Heart left ventricle (tissue), 16 donors: ENCODE measurements around the gene SLC35D1. TPM values are rescaled to one million over a fixed set of nuclear protein-coding genes. Genes with fewer than 3 reads are reported as not detected.

Experiments
- ATAC-seq, 4 donors: fragments of 200-7000 bp; cut with Tn5 transposase; one replicate each; pipeline ENCODE4 v1.9.1; 2020 to 2022; ENCODE audit warnings: moderate library complexity in 4 of 4, mild to moderate bottlenecking in 3 of 4, moderate number of reproducible peaks in 1 of 4
- DNase-seq, 5 donors: peaks; one replicate each; pipeline ENCODE4 v3.0.0-alpha.2; 2020
- H3K27ac ChIP-seq, 12 donors: fragments of 200-600 bp; sonication (generic) in 4 of 12; one replicate each; pipeline versions ENCODE4 v1.5.0 to v1.8.0; 2016 to 2022; ENCODE audit warnings: mild to moderate bottlenecking in 2 of 12
- H3K27me3 ChIP-seq, 9 donors: fragments of 200-600 bp; sonication (generic) in 2 of 9; one replicate each; pipeline versions ENCODE4 v1.5.1 to v1.8.0; 2016 to 2022; ENCODE audit warnings: mild to moderate bottlenecking in 3 of 9
- H3K36me3 ChIP-seq, 9 donors: fragments of 200-600 bp; sonication (generic) in 2 of 9; one replicate each; pipeline versions ENCODE4 v1.5.0 to v1.8.0; 2018 to 2022; ENCODE audit warnings: mild to moderate bottlenecking in 2 of 9
- H3K4me1 ChIP-seq, 12 donors: fragments of 200-600 bp; sonication (generic) in 4 of 12; one replicate each; pipeline versions ENCODE4 v1.5.0 to v1.8.0; 2016 to 2022; ENCODE audit warnings: mild to moderate bottlenecking in 3 of 12
- H3K4me3 ChIP-seq, 12 donors: fragments of 200-600 bp; sonication (generic) in 4 of 12; one replicate each; pipeline versions ENCODE4 v1.5.0 to v1.8.0; 2017 to 2022; ENCODE audit warnings: mild to moderate bottlenecking in 9 of 12, moderate library complexity in 4 of 12
- H3K9me3 ChIP-seq, 12 donors: fragments of 200-600 bp; sonication (generic) in 4 of 12; one replicate each; pipeline versions ENCODE4 v1.5.0 to v1.8.0; 2016 to 2022; ENCODE audit warnings: mild to moderate bottlenecking in 1 of 12
- POLR2A ChIP-seq, 2 donors: fragments of 450-650 bp; IDR thresholded peaks; one replicate each; pipeline ENCODE4 v1.6.1; 2017; ENCODE audit warnings: antibody characterized with exemption in 2 of 2, mild to moderate bottlenecking in 2 of 2, moderate library complexity in 2 of 2
- WGBS, 4 donors: extraction: QIAGEN DNeasy Blood & Tissue Kit in 2 of 4; methylation state at CpG; one replicate each; pipeline versions ENCODE4 v1.1.5 to v1.1.7; 2013 to 2018; 5-methylcytosine and 5-hydroxymethylcytosine counted together
- intact Hi-C, 10 donors: fragments of 100-400 bp; cut with DNase I; formaldehyde crosslinking; loops; one replicate each; pipeline versions ENCODE4 v1.11.1 to v1.14.2; 2022
- polyA plus RNA-seq, 2 donors: library from polyadenylated mRNA; stranded (reverse); fragments of 200-250 nt; gene quantifications; one replicate each; pipeline ENCODE4 v1.2.3, GENCODE V29; 2013
- total RNA-seq, 9 donors: library from RNA; depleted of rRNA in 2 of 9; stranded (reverse); fragments of >200 nt in 2 of 9; fragmentation: NEBNext Ultra II Directional in 3 of 9; extraction: Animal tissue kit (Norgen Biotek cat#: 25700) in 3 of 9; gene quantifications; one replicate each; pipeline versions ENCODE4 v1.1.0 to v1.2.4, GENCODE V29; 2016 to 2023
- TF ChIP-seq, protein P1 (sequence below), 12 donors: fragments of 200-600 bp; sonication (generic) in 4 of 12; IDR thresholded peaks; one replicate each; pipeline versions ENCODE4 v1.5.0 to v1.8.0; 2018 to 2022; ENCODE audit warnings: antibody characterized with exemption in 12 of 12, mild to moderate bottlenecking in 5 of 12
- donor health status: ischemic (EF 13 %, LVEDD 7.1; RV severe dilation, severe dysfunction).
- donor health status: healthy with polysubstance abuse.
- donor health status: DM: no; HTN: yes; CAD: no.
- donor health status: DM: no; HTN: no; CAD: no.
- donor health status: ischemic (EF 25% LVEDD 6.9; RV normal size, moderate dysfunction).
- donor health status: ischemic (EF 25% LVEDD 5.7; RV mildly dilated, moderate dysfunction).
- donor health status: healthy.
- donor health status: DM: yes; HTN: yes; CAD: no.
- donor health status: ischemic (EF 35%, LVEDD 5.7; RV mildly dilated, moderate dysfunction).
- donor health status: nonischemic (EF 11% LVEDD 7.7; RV severe dilation, severe dysfunction).
- donor health status: DM: yes; HTN: yes; CAD: no.
- donor health status: PGD.
- donor health status: ischemic (EF 29% LVEDD 5.4; RV normal size, mild dysfunction).
- donor health status: nonischemic (EF 23%, LVEDD 6.1; RV moderate dilation, normal function).

SLC35D1 gene
- total and polyA plus RNA-seq, 11 donors = 1.8 to 6.8 (median 3.7) TPM

DNA sequence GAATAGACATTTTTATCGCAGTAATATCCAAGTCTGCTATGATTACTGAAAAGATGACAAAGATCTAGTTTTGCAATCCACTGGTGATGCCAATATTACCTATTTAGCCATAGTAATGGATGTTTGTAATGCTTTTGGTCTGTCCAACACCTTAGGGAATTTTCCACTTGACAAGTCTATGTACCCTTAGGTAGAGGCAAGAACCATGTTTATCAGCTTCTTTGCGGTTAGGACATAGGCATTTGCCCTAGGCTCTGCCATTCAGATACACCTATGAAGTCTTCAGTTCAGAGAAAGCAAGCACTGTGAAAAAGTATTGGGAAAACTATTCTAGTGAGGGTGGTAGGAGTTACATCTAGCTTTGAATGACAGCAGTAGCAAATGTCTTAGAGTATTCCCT is 40.2 kb upstream of the SLC35D1 start:
- no peak for TF ChIP-seq POLR2A (IDR thresholded peaks at IDR 0.05)
- TF ChIP-seq, protein P1, sequence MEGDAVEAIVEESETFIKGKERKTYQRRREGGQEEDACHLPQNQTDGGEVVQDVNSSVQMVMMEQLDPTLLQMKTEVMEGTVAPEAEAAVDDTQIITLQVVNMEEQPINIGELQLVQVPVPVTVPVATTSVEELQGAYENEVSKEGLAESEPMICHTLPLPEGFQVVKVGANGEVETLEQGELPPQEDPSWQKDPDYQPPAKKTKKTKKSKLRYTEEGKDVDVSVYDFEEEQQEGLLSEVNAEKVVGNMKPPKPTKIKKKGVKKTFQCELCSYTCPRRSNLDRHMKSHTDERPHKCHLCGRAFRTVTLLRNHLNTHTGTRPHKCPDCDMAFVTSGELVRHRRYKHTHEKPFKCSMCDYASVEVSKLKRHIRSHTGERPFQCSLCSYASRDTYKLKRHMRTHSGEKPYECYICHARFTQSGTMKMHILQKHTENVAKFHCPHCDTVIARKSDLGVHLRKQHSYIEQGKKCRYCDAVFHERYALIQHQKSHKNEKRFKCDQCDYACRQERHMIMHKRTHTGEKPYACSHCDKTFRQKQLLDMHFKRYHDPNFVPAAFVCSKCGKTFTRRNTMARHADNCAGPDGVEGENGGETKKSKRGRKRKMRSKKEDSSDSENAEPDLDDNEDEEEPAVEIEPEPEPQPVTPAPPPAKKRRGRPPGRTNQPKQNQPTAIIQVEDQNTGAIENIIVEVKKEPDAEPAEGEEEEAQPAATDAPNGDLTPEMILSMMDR (IDR thresholded peaks at IDR 0.05) = no peak
- Histone ChIP-seq H3K4me1 (no peaks in the 10 kb centered on the region), H3K36me3 (no peaks in the 10 kb centered on the region), H3K9me3 (peaks cover 0 to 8% (median 0%) of the 10 kb centered on the region in 12 donors), H3K27ac (no peak overlapping the region), H3K4me3 (no peak overlapping the region), H3K27me3 (peaks cover 0 to 11% (median 0%) of the 10 kb centered on the region in 9 donors)
- no peak for DNase-seq
- intact Hi-C loops = no loop called here
- ATAC-seq = no peak
- 82 to 88% (median 85%) methylated on average over 2 of the region's 2 CpGs for WGBS, 4 donors

DNA sequence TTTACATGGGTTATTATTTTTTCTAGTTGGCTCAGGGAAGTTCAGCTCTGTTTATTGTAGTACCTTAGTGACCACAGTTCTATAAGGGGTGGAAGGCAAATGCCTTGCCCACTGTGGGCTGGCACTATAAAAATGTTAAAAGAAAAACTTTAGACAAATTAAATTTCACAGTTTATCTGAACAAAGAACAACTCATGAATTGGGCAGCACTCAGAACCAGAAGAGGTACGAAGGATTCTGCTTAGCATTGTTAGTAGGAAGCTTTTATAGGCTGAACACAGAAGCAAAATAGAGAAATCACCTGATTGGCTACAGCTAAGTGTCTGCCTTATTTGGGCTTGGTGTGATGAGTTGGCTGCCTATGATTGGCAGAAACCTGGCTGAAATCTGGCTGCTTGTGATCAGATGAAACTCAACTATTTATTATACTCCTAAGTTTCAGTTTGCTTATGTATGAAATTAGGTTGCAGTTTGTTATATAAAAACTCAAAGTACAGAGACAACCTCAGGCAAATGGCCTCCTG is 35.8 kb upstream of the SLC35D1 start:
- no peak for TF ChIP-seq POLR2A (IDR thresholded peaks at IDR 0.05)
- TF ChIP-seq, protein P1 (IDR thresholded peaks at IDR 0.05) = no peak
- DNase-seq (no peak), ATAC-seq (no peak)
- 80 to 86% (median 83%) methylated on average over 1 of the region's 1 CpG for WGBS, 4 donors
- Histone ChIP-seq H3K9me3 (peaks cover 0 to 8% (median 0%) of the 10 kb centered on the region in 12 donors), H3K36me3 (no peaks in the 10 kb centered on the region), H3K27ac (no peak overlapping the region), H3K4me1 (no peaks in the 10 kb centered on the region), H3K4me3 (no peak overlapping the region), H3K27me3 (peaks cover 0 to 8% (median 0%) of the 10 kb centered on the region in 9 donors)
- intact Hi-C loops = no loop called here

DNA sequence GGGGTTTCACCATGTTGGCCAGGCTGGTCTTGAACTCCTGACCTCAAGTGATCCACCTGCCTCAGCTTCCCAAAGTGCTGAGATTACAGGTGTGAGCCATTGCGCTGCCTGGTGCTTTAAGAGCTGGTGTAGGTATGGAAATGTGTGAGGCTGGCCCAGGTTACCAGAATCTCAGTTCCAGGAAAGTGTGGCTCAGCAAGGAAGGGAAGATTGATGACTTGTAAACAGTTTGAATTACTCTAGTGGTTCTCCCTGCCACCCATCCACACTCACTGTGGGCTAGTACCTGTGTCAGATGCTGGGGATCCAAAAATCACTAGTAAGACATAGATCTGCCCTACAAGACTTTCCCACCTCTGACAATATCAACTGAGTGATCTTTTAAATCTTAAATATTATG is 34.5 kb upstream of the SLC35D1 start:
- ATAC-seq (no peak), DNase-seq (no peak)
- H3K4me1 ChIP-seq = no peaks in the 10 kb centered on the region
- H3K4me3 ChIP-seq = no peak overlapping the region
- TF ChIP-seq, protein P1 (IDR thresholded peaks at IDR 0.05) = no peak
- no peak for TF ChIP-seq POLR2A (IDR thresholded peaks at IDR 0.05)
- H3K27me3 ChIP-seq = peaks cover 0 to 5% (median 0%) of the 10 kb centered on the region in 9 donors
- no peaks in the 10 kb centered on the region for H3K36me3 ChIP-seq
- peaks cover 0 to 8% (median 0%) of the 10 kb centered on the region in 12 donors for H3K9me3 ChIP-seq
- 90 to 100% (median 95%) methylated on average over 1 of the region's 1 CpG for whole genome bisulfite sequencing, 4 donors
- intact Hi-C loops = no loop called here
- no peak overlapping the region for H3K27ac ChIP-seq

DNA sequence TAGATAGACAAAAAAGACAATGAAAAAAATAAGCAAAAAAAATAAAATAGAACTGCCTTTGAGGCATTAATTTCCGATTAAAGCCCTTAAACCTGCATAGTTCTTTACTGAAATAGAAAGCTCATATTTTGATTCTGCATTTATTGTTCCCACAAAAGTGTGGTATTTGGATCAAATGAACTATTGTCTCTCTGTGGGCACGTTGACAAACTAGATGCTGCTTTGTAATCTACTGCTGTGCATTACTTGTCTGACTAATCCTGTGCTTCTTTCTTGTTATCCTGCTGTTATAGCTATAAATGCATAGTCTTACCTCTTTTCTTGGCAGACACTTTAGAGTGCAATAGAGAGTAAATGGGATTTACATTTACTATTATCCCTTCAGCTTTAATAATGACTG is 31.4 kb upstream of the SLC35D1 start:
- WGBS, 4 donors = 36 to 47% (median 41%) methylated on average over 2 of the region's 2 CpGs
- H3K36me3 ChIP-seq = no peaks in the 10 kb centered on the region
- no peaks in the 10 kb centered on the region for H3K4me1 ChIP-seq
- DNase-seq (no peak), ATAC-seq (no peak)
- no peak overlapping the region for H3K27ac ChIP-seq
- intact Hi-C loops = no loop called here
- no peaks in the 10 kb centered on the region for H3K27me3 ChIP-seq
- no peak for TF ChIP-seq POLR2A (IDR thresholded peaks at IDR 0.05)
- TF ChIP-seq, protein P1 (IDR thresholded peaks at IDR 0.05) = no peak
- H3K4me3 ChIP-seq = no peak overlapping the region
- peaks cover 0 to 8% (median 0%) of the 10 kb centered on the region in 12 donors for H3K9me3 ChIP-seq
